KOPT-K1 (cell line): ENCODE results near the gene PARP9.

ENCODE experiments used
- H3K27ac ChIP-seq: fragments of 200-600 bp; sonication (generic); 2 replicates; pipeline ENCODE4 v1.5.1; 2016; ENCODE audit warnings: antibody characterized with exemption, mild to moderate bottlenecking, low read depth, low read length; ENCODE audit not compliant: poor library complexity, severe bottlenecking
- H3K36me3 ChIP-seq: fragments of 200-600 bp; sonication (generic); 2 replicates; pipeline ENCODE4 v1.5.1; 2017; ENCODE audit warnings: antibody characterized with exemption, mild to moderate bottlenecking, low read length, moderate library complexity; ENCODE audit not compliant: insufficient read depth
- H3K9me3 ChIP-seq: fragments of 200-600 bp; sonication (generic); 2 replicates; pipeline ENCODE4 v1.5.1; 2017; ENCODE audit warnings: antibody characterized with exemption, low read length, mild to moderate bottlenecking; ENCODE audit not compliant: insufficient read depth, poor library complexity, severe bottlenecking

The PARP9 gene

GRCh38 chr3:122497425-122497824 is 66.7 kb downstream of the PARP9 start:
- Histone ChIP-seq H3K27ac (no peak overlapping the region), H3K36me3 (peaks cover 44% of the 10 kb centered on the region), H3K9me3 (no peaks in the 10 kb centered on the region)

GRCh38 chr3:122496508-122496907 is 67.6 kb downstream of the PARP9 start:
- Histone ChIP-seq H3K27ac (no peak overlapping the region), H3K36me3 (peaks cover 51% of the 10 kb centered on the region), H3K9me3 (no peaks in the 10 kb centered on the region)

GRCh38 chr3:122493296-122493695 is 70.8 kb downstream of the PARP9 start:
- Histone ChIP-seq H3K36me3 (peaks cover 65% of the 10 kb centered on the region), H3K27ac (no peak overlapping the region), H3K9me3 (no peaks in the 10 kb centered on the region)

DNA sequence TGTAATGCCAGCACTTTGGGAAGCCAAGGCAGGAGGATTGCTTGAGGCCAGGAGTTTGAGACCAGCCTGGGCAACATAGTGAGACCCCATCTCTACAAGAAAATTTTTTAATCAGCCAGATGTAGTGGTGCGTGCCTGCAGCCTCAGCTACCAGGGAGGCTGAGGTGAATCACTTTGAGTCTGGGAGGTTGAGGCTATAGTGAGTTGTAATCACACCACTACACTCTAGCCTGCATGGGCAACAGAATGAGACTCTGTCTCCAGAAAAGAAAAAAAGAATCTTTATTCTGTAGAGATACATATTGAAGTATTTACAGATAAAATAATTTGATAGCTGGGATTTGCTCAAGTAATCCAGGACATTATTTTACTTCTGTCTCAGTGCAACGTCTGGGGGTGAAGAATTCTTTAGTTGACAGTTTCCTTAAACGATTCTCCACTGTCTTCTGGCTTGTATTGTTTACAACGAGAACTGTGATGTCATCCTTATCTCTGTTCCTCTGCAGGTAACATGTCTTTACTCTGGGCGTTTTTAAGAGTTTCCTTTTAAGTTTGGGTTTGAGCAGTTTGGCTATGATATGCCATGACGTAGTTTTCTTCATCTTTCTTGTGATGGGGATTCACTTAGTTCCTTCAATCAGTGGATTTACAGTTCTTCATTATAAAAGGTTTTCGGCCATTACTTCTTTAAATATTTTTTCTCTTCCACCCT is 75.7 kb downstream of the PARP9 start:
- peaks cover 55% of the 10 kb centered on the region for H3K36me3 ChIP-seq
- H3K9me3 ChIP-seq = no peaks in the 10 kb centered on the region
- H3K27ac ChIP-seq = no peak overlapping the region

DNA sequence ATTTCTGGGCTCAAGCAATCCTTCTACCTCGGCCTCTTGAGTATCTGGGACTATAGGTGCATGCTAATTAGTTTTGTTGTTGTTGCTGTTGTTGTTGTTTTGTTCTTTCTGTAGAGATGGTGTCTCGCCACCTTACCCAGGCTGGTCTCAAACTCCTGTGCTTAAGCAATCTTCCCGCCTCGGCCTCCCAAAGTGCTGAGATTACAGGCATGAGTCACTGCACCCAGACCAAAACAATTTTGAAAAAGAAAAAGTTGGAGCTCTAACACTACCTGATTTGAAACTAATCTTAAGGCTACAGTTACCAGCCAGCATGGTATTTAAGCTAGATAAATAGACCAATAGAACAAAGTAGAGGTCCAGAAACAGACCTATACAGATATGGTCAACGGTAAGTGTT is 79.1 kb downstream of the PARP9 start:
- peaks cover 26% of the 10 kb centered on the region for H3K36me3 ChIP-seq
- no peak overlapping the region for H3K27ac ChIP-seq
- H3K9me3 ChIP-seq = no peaks in the 10 kb centered on the region

GRCh38 chr3:122481390-122481789 is 82.7 kb downstream of the PARP9 start:
- Histone ChIP-seq H3K9me3 (no peaks in the 10 kb centered on the region), H3K27ac (no peak overlapping the region), H3K36me3 (peaks cover 23% of the 10 kb centered on the region)
